H1 (cell line): Measurements from ENCODE around the gene NACAD. TPM values are rescaled to one million over a fixed set of nuclear protein-coding genes. Genes with fewer than 3 reads are reported as not detected.

Source experiments
- CHD7 ChIP-seq: fragments of 300-600 bp; sonication (generic); IDR thresholded peaks from 2 replicates; pipeline ENCODE4 v1.7.1; 2012; ENCODE audit warnings: low read length, moderate library complexity, mild to moderate bottlenecking, inconsistent platforms; ENCODE audit not compliant: insufficient replicate concordance
- polyA plus RNA-seq, 7 experiments: library from polyadenylated mRNA; depleted of rRNA in 3 of 7; stranded (reverse) in 5 of 7; unstranded in 2 of 7; fragments of >200 nt in 5 of 7; fragments of 200-250 nt in 2 of 7; gene quantifications; 1 replicate in 5 of 7; 2 replicates in 1 of 7; 4 replicates in 1 of 7; pipeline versions ENCODE4 v1.2.1 to v1.2.3, GENCODE V29; 2011 to 2013; ENCODE audit warnings: missing spikeins in 2 of 7, mixed read lengths in 2 of 7
- total RNA-seq: library from RNA; stranded (reverse); fragmentation: NEBNext Ultra II Directional; extraction: Animal tissue kit (Norgen Biotek cat#: 25700); gene quantifications from 2 replicates; pipeline ENCODE4 v1.2.1, GENCODE V29; 2021

Gene NACAD
- total and polyA plus RNA-seq, 2 of the 8 experiments (the other 6 are each of a cell fraction or from before 2014, with no cell fraction given), result 1.3 to 6.0 TPM

GRCh38 chr7:45101748-45102147, 13.0 kb upstream of the NACAD start (continued):
- TF ChIP-seq CHD7, result no peak
